PC-3 (cell line): ENCODE measurements around the gene ARPC5. TPM values are rescaled to one million over a fixed set of nuclear protein-coding genes. Genes with fewer than 3 reads are reported as not detected.

ENCODE experiments used
- ATAC-seq: fragments of 200-7000 bp; cut with Tn5 transposase; 2 replicates; pipeline ENCODE4 v1.9.1; 2020; ENCODE audit warnings: mild to moderate bottlenecking, moderate library complexity
- BruUV-seq: library from RNA; stranded (reverse); fragments of 400-500 nt; replicated peaks from 2 replicates; lab custom pipeline; 2021; lab: Mats Ljungman, UMichigan
- CTCF ChIA-PET: fragments of 300-600 bp; sonication (Branson Sonifier 250); formaldehyde crosslinking; loops from one replicate; lab custom pipeline; 2022; ENCODE audit warnings: antibody characterized with exemption; lab: Charles Lee
- POLR2A ChIA-PET: fragments of 300-600 bp; sonication (Branson Sonifier 250); formaldehyde crosslinking; loops from one replicate; lab custom pipeline; 2022; ENCODE audit warnings: antibody characterized with exemption; ENCODE audit not compliant: unreplicated experiment; lab: Charles Lee
- DNase-seq: peaks from one replicate; pipeline ENCODE4 v3.0.0-alpha.2; 2015
- H2AFZ ChIP-seq: fragments of 300-600 bp; sonication (generic); 2 replicates; pipeline ENCODE4 v1.6.0; 2016; ENCODE audit warnings: antibody characterized with exemption, low read length
- H3F3A ChIP-seq: fragments of 300-600 bp; sonication (generic); one replicate; pipeline ENCODE4 v1.6.0; 2017; ENCODE audit warnings: antibody characterized with exemption, low read length, control low read depth, mild to moderate bottlenecking; ENCODE audit not compliant: unreplicated experiment
- H3K27ac ChIP-seq: fragments of 300-600 bp; sonication (generic); 2 replicates; pipeline ENCODE4 v1.5.1; 2016; ENCODE audit warnings: mild to moderate bottlenecking, low read length
- H3K27me3 ChIP-seq: fragments of 300-600 bp; sonication (generic); 2 replicates; pipeline ENCODE4 v1.6.1; 2016; ENCODE audit warnings: low read length, mixed read lengths
- H3K36me3 ChIP-seq: fragments of 300-600 bp; sonication (generic); 2 replicates; pipeline ENCODE4 v1.6.1; 2016; ENCODE audit warnings: low read depth, mixed run types, low read length, mixed read lengths
- H3K4me1 ChIP-seq: fragments of 300-600 bp; sonication (generic); 2 replicates; pipeline ENCODE4 v1.5.1; 2016; ENCODE audit warnings: low read length; ENCODE audit not compliant: insufficient read depth
- H3K4me2 ChIP-seq: fragments of 300-600 bp; sonication (generic); 2 replicates; pipeline ENCODE4 v1.6.0; 2016; ENCODE audit warnings: low read length
- H3K4me3 ChIP-seq: fragments of 300-600 bp; sonication (generic); 2 replicates; pipeline ENCODE4 v1.5.1; 2016; ENCODE audit warnings: mild to moderate bottlenecking, low read length, mixed read lengths
- H3K79me2 ChIP-seq: fragments of 300-600 bp; sonication (generic); 2 replicates; pipeline ENCODE4 v1.6.1; 2017; ENCODE audit warnings: low read length, mixed read lengths
- H3K9ac ChIP-seq: fragments of 300-600 bp; sonication (generic); 2 replicates; pipeline ENCODE4 v1.6.0; 2016; ENCODE audit warnings: mild to moderate bottlenecking, low read length
- H3K9me2 ChIP-seq: fragments of 300-600 bp; sonication (generic); replicated peaks from 2 replicates; pipeline ENCODE4 v1.6.1; 2016; ENCODE audit warnings: mixed run types, low read length, mixed read lengths
- H3K9me3 ChIP-seq: fragments of 300-600 bp; sonication (generic); 2 replicates; pipeline ENCODE4 v1.6.1; 2016; ENCODE audit warnings: low read length, mixed read lengths
- H4K20me1 ChIP-seq: fragments of 300-600 bp; sonication (generic); 2 replicates; pipeline ENCODE4 v1.6.1; 2016; ENCODE audit warnings: low read length, mixed read lengths
- EZH2 ChIP-seq: fragments of 300-600 bp; sonication (generic); IDR thresholded peaks from one replicate; pipeline ENCODE4 v1.6.1; 2017; ENCODE audit warnings: antibody characterized with exemption, mild to moderate bottlenecking, low read length; ENCODE audit not compliant: unreplicated experiment
- EZH2phosphoT487 ChIP-seq: fragments of 300-600 bp; sonication (generic); IDR thresholded peaks from 2 replicates; pipeline ENCODE4 v1.6.1; 2018; ENCODE audit warnings: mild to moderate bottlenecking, antibody characterized with exemption, low read length, borderline replicate concordance
- intact Hi-C: fragments of 100-400 bp; cut with micrococcal nuclease; formaldehyde crosslinking; loops from 2 replicates; pipeline ENCODE4 v1.9.0; 2023
- total RNA-seq: library from RNA; depleted of rRNA; stranded (reverse); fragments of >200 nt; gene quantifications from 2 replicates; pipeline ENCODE4 v1.2.3, GENCODE V29; 2014
- TF ChIP-seq, protein P1 (sequence below): fragments of 300-600 bp; sonication (generic); conservative IDR thresholded peaks from 2 replicates; pipeline ENCODE4 v1.5.1; 2017; ENCODE audit warnings: antibody characterized with exemption, low read depth, mild to moderate bottlenecking, low read length

Gene ARPC5
- total RNA-seq, 1 experiment from 2014 or later: 76.1 TPM

DNA sequence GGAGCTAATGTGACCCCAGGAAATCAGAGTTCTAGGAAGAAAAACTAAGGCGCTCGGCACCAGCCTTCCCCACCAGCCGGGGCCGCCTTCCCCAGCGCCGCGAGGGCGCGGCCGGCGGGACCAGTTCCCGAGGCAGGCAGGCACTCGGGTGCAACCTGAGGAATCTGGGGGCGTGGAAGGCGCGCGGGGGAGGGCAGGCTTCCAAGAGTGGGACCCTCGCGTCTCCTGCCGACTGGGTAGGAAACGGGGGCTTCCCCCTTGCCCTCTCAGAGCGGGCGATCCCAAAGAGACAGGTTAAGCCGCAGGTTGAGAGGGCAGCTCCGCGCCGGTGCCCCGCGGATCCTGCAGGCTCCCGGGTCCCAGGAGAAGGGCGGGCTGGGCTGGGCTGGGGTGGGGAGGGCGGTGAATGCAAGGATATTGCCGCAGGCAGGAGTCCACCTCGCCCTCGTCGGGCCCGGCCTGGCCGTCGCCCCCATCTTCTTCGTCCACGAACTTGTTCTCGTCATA lies 431 bp downstream of the ARPC5 start:
- ChIA-PET POLR2A (no interaction called here), CTCF (no interaction called here)
- peak; percentile 21 for ATAC-seq
- DNase-seq: no peak
- Histone ChIP-seq H3K9me3 (no peaks in the 10 kb centered on the region), H4K20me1 (peaks cover 8% of the 10 kb centered on the region), H3K27me3 (no peaks in the 10 kb centered on the region), H2AFZ (peak overlapping the region; percentile 73), H3K27ac (peak overlapping the region; percentile 71), H3K9me2 (no peaks in the 10 kb centered on the region), H3K36me3 (peaks cover 13% of the 10 kb centered on the region; the same call in 1 of the 2 replicates), H3K4me1 (peaks cover 32% of the 10 kb centered on the region), H3F3A (no peaks in the 10 kb centered on the region), H3K4me2 (peak overlapping the region; percentile 99), H3K79me2 (peaks cover 48% of the 10 kb centered on the region), H3K4me3 (peak overlapping the region; percentile 93), H3K9ac (peak overlapping the region; percentile 90)
- no peak for TF ChIP-seq EZH2phosphoT487
- BruUV-seq: TSS peak; percentile 52
- intact Hi-C loops: no loop called here

DNA sequence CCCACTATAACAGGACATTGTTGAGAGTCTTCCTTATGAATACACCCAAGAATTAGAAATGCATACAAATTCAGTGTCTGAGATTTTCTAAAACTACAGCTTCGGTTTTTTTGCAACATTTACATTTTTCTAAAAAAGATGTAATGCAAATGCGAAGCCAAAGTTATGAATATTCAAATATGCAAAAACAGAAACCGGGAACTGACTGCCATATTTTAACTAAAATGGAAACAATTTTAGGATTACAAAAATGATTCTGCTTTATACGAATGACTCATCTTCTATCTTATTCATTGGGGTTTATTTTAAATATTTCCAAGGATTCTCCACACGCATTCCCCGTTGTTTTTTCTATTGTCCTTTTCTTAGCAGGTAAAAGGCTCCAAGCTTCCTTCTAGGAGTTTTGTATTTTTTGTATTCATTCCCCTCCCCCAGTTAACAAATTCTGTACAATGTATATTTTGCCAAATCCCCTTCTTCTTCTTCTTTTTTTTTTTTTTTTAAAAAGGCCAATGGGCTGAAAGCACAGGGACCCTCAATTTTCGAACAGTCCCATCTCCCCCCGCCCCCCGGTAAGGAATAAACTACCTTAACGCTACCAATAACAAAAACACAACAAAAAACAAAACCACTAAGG lies 1.0 kb downstream of the ARPC5 start:
- peak overlapping the region; percentile 99 for H3K4me2 ChIP-seq
- peak overlapping the region; percentile 93 for H3K4me3 ChIP-seq
- intact Hi-C loops: no loop called here
- H3F3A ChIP-seq: no peaks in the 10 kb centered on the region
- POLR2A ChIA-PET: no interaction called here
- H3K4me1 ChIP-seq: peaks cover 32% of the 10 kb centered on the region
- BruUV-seq: no TSS peak
- DNase-seq: peak; percentile 7
- H3K36me3 ChIP-seq: peaks cover 16% of the 10 kb centered on the region; the same call in 1 of the 2 replicates
- H3K27me3 ChIP-seq: no peaks in the 10 kb centered on the region
- H3K9ac ChIP-seq: peak overlapping the region; percentile 90
- H3K79me2 ChIP-seq: peaks cover 49% of the 10 kb centered on the region
- no peaks in the 10 kb centered on the region for H3K9me3 ChIP-seq
- no peak for ATAC-seq
- no peaks in the 10 kb centered on the region for H3K9me2 ChIP-seq
- H4K20me1 ChIP-seq: peaks cover 8% of the 10 kb centered on the region
- CTCF ChIA-PET: no interaction called here
- peak overlapping the region; percentile 73; the same call in 1 of the 2 replicates for H2AFZ ChIP-seq
- TF ChIP-seq, protein P1, sequence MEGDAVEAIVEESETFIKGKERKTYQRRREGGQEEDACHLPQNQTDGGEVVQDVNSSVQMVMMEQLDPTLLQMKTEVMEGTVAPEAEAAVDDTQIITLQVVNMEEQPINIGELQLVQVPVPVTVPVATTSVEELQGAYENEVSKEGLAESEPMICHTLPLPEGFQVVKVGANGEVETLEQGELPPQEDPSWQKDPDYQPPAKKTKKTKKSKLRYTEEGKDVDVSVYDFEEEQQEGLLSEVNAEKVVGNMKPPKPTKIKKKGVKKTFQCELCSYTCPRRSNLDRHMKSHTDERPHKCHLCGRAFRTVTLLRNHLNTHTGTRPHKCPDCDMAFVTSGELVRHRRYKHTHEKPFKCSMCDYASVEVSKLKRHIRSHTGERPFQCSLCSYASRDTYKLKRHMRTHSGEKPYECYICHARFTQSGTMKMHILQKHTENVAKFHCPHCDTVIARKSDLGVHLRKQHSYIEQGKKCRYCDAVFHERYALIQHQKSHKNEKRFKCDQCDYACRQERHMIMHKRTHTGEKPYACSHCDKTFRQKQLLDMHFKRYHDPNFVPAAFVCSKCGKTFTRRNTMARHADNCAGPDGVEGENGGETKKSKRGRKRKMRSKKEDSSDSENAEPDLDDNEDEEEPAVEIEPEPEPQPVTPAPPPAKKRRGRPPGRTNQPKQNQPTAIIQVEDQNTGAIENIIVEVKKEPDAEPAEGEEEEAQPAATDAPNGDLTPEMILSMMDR: no peak
- TF ChIP-seq EZH2phosphoT487 (no peak), EZH2 (no peak)
- H3K27ac ChIP-seq: peak overlapping the region; percentile 71

DNA sequence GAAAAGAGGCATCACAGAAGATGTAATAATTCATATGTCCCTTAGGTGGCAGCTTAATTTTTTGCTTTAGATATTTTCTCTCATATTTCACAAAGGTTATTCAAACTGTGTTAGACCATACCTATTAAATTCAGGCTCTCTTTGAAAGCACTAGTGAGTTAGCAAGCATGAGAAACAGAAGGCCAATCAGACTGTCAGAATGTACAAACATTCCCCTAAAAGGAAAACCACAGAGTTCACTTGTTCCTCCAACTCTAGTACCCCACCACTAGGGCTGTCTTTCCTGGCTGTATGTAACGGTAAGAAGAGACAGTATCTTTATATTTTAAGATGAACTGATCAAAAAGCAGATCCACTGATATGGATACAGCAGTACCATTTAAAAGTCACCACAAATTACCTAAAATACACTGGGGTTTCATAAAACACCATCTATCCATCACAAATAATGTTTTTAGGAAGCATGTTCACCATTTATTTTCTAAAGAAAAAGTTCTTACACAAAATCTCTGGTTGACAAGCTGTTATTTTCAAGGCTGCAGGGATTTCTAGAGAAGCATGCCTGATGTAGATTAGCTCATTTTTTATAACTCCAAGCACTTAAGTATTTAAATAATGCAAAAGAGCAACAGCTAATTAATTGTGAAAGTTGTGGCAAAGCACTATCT lies 1.8 kb downstream of the ARPC5 start:
- peaks cover 8% of the 10 kb centered on the region for H4K20me1 ChIP-seq
- no peaks in the 10 kb centered on the region for H3K9me2 ChIP-seq
- no peaks in the 10 kb centered on the region for H3K9me3 ChIP-seq
- peaks cover 23% of the 10 kb centered on the region for H3K36me3 ChIP-seq
- H3K27me3 ChIP-seq: no peaks in the 10 kb centered on the region
- ChIA-PET POLR2A (no interaction called here), CTCF (no interaction called here)
- peak; percentile 74 for DNase-seq
- TF ChIP-seq, protein P1: peak; percentile 64
- TF ChIP-seq EZH2: no peak
- H3K79me2 ChIP-seq: peaks cover 57% of the 10 kb centered on the region
- peak overlapping the region; percentile 99 for H3K4me2 ChIP-seq
- peak overlapping the region; percentile 90; the same call in 1 of the 2 replicates for H3K9ac ChIP-seq
- peak overlapping the region; percentile 93 for H3K4me3 ChIP-seq
- ATAC-seq: peak; percentile 38
- intact Hi-C loops: no loop called here
- no peak overlapping the region for H2AFZ ChIP-seq
- H3K4me1 ChIP-seq: peaks cover 32% of the 10 kb centered on the region
- peak overlapping the region; percentile 71; the same call in 1 of the 2 replicates for H3K27ac ChIP-seq
- no peaks in the 10 kb centered on the region for H3F3A ChIP-seq
- BruUV-seq: TSS peak; percentile 81
